ENCODE measurements around the gene TMEM37.

Gene TMEM37

DNA sequence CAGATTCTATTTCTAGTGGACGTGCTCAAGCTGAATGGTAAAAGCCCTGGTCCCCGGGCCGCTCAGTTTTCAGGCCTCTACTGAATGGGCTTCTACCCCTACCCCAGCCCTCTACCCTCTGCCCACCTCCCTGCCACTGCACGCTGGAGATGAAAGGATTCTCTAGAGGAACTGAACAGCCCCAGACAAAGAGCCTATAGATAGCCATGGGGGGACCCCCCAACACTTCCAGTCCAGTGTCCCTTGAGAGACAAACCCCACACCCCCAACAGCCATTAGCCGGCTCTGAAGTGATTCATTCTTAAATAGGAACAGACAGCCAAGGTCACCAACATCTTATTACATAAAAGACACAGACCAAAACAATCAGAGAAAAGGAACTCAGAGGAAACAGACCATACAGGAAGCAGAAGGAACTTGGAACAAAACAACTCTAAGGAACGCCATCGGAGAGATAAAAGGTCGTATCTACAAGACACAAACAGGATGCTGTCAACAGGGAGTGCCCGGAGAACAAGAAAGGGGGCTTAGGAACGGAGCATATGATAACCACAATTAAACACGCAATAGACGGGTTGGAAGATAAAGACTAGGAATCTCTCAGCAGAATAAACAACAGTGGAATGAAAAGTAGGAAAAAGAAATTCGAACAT, 23.5 kb downstream of the TMEM37 start:
- no peak for DNase-seq (ENCODE audit: low spot score)

DNA sequence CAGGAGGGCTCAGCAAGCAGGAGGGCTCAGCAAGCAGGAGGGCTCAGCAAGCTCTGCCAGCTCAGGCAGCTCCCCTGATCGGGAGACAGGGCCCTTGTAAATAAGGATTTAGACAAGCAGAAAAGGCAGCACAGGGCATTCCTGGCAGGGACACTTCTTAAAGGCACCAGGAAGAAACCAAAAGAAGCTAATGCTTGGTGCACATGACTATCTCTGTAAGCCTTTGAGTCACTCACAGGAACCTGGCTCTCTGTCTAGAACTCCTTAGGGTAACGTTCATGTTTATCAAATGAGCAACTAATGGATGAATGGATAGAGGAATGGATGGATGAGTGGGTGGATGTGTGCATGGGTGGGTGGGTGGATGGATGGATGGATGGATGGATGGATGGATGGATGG, 28.4 kb downstream of the TMEM37 start:
- DNase-seq (ENCODE audit: low spot score) = no peak

GRCh38 chr2:119461811-119462210, 30.2 kb downstream of the TMEM37 start:
- no peak for DNase-seq (ENCODE audit: low spot score)

- no peak for DNase-seq (ENCODE audit: low spot score)
Observed at GRCh38 chr2:119462574-119462973, 30.9 kb downstream of the TMEM37 start.

GRCh38 chr2:119463136-119463535, 31.5 kb downstream of the TMEM37 start:
- DNase-seq (ENCODE audit: low spot score) = no peak

- DNase-seq (ENCODE audit: low spot score) = no peak
Observed at GRCh38 chr2:119463990-119464389, 32.3 kb downstream of the TMEM37 start.

- no peak for DNase-seq (ENCODE audit: low spot score)
Observed at GRCh38 chr2:119464981-119465380, 33.3 kb downstream of the TMEM37 start.

DNA sequence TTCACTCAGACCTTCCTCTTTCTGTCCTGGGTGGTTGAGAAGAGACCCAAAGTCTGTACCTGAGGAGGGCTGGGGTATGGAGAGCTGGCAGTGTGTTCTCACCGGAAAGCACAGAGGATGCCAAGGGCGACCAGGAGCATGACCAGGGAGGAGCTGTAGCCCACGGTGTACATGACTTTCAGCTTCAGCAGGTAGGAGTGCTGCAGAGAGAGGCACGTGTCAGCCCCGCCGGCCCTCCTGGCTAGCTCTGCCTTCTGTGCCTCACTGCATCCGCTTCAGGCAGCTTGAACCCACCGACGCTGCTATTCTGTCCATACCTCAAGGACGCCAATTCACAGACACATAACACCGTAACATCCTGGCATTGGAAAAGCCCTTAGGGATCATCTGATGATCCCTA, 34.0 kb downstream of the TMEM37 start:
- DNase-seq (ENCODE audit: low spot score) = no peak

DNA sequence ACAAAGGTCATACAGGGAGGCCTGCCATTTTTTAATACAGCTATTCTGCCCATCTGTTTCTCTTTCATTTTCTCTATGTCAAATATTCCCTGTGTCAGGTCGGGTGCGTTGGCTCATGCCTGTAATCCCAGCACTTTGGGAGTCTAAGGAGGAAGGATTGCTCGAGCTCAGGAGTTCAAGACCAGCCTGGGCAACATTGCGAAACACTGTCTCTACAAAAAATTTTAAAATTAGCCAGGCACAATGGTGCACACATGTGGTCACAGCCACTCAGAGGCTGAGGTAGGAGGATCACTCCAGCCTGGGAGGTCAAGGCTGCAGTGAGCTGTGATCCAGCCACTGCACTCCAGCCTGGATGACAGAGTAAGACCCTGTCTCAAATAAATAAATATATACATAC, 34.7 kb downstream of the TMEM37 start:
- no peak for DNase-seq (ENCODE audit: low spot score)

- no peak for DNase-seq (ENCODE audit: low spot score)
Observed at GRCh38 chr2:119468154-119468955, 36.7 kb downstream of the TMEM37 start.

GRCh38 chr2:119469131-119469530, 37.5 kb downstream of the TMEM37 start:
- DNase-seq (ENCODE audit: low spot score) = no peak

- no peak for DNase-seq (ENCODE audit: low spot score)
Observed at GRCh38 chr2:119469661-119470297, 38.1 kb downstream of the TMEM37 start.

- no peak for DNase-seq (ENCODE audit: low spot score)
Observed at GRCh38 chr2:119472749-119473148, 41.1 kb downstream of the TMEM37 start.

GRCh38 chr2:119473621-119474370, 42.1 kb downstream of the TMEM37 start:
- DNase-seq (ENCODE audit: low spot score) = no peak

- no peak for DNase-seq (ENCODE audit: low spot score)
Observed at GRCh38 chr2:119474371-119475224, 42.9 kb downstream of the TMEM37 start.

- peak; percentile 55 for DNase-seq (ENCODE audit: low spot score)
Observed at GRCh38 chr2:119475225-119475856, 43.7 kb downstream of the TMEM37 start.

GRCh38 chr2:119475857-119476244, 44.2 kb downstream of the TMEM37 start:
- no peak for DNase-seq (ENCODE audit: low spot score)

- DNase-seq (ENCODE audit: low spot score) = peak; percentile 87
Observed at GRCh38 chr2:119476301-119477112, 44.9 kb downstream of the TMEM37 start.

DNA sequence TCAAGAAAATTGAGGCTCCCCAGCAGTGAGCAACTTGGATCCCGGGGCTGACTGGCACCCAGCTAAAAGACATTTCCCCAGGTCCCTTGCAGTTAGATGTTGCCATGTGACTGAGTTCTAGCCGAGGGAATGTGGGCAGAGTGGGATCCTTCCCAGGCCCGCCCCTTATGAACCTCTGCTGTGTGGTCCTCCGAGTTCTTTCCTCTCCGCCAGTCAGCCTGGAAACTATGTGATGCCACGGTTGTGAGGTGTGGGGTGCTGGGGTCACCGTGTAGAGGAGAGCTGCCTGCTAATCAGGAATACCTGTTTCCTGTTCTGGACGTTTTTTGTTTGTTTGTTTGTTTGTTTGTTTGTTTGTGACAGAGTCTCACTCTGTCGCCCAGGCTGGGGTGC, 45.5 kb downstream of the TMEM37 start:
- no peak for DNase-seq (ENCODE audit: low spot score)
